Astrocyte (in vitro differentiated cells and primary cell): ENCODE results near the gene MGP.

Experiments
- CTCF ChIP-seq: IDR thresholded peaks from 2 replicates; pipeline ENCODE4 v1.5.1; 2011; ENCODE audit warnings: low read depth, mild to moderate bottlenecking, inconsistent platforms, low read length, moderate library complexity; ENCODE audit not compliant: insufficient read depth
- EZH2 ChIP-seq: IDR thresholded peaks from 2 replicates; pipeline ENCODE4 v1.6.1; 2012; ENCODE audit warnings: mild to moderate bottlenecking, low read length, inconsistent platforms; ENCODE audit not compliant: insufficient read depth

DNA sequence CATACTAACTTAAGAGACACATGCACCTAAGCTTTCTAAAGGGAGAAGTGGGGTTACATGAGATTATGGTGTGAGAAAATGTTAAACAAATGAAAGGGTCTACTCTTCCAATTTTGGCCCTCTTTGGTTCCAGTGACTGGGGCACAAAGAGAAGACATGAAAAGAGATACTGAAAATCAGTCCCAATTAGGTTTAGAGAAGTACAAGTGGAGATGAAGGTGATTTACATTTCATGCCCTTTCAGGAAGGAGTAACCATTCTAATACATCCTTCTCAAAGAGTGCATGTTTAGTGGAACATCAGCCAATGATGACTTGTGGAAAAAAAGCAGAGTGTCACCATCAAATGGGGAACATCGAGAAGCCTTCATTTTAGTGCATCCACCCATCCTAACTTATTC lies 14.4 kb downstream of the MGP start:
- TF ChIP-seq CTCF, result no peak
- no peak for TF ChIP-seq EZH2
